Cardiac muscle cell (in vitro differentiated cells and primary cell): Measurements from ENCODE around the gene NTNG2. TPM values are rescaled to one million over a fixed set of nuclear protein-coding genes. Genes with fewer than 3 reads are reported as not detected.

Experiments
- DNase-seq, 2 donors: peaks; one replicate each; pipeline versions ENCODE4 v3.0.0 to v3.0.0-alpha.2; 2010 to 2017; ENCODE audit warnings: low read depth in 1 of 2, low spot score in 1 of 2
- H3K27ac ChIP-seq: fragments of 200-600 bp; sonication (generic); 2 replicates; pipeline ENCODE4 v1.5.1; 2016
- H3K27me3 ChIP-seq: fragments of 200-600 bp; sonication (generic); 2 replicates; pipeline ENCODE4 v1.6.0; 2016; ENCODE audit warnings: control low read depth
- H3K36me3 ChIP-seq: fragments of 200-600 bp; sonication (generic); 2 replicates; pipeline ENCODE4 v1.5.1; 2016; ENCODE audit warnings: control low read depth
- H3K4me1 ChIP-seq: fragments of 200-600 bp; sonication (generic); 2 replicates; pipeline ENCODE4 v1.8.1; 2017; ENCODE audit warnings: low read depth, mild to moderate bottlenecking, mixed run types
- H3K4me3 ChIP-seq: fragments of 200-600 bp; sonication (generic); 2 replicates; pipeline ENCODE4 v1.5.1; 2016; ENCODE audit warnings: mild to moderate bottlenecking
- H3K9me3 ChIP-seq: fragments of 200-600 bp; sonication (generic); 2 replicates; pipeline ENCODE4 v1.5.1; 2017; ENCODE audit warnings: low read depth, mild to moderate bottlenecking, control low read depth
- CTCF ChIP-seq: IDR thresholded peaks from 2 replicates; pipeline ENCODE4 v1.5.1; 2012; ENCODE audit warnings: low read depth, mild to moderate bottlenecking, low read length
- polyA plus RNA-seq: library from polyadenylated mRNA; unstranded; fragments of >200 nt; fragmentation: Nextera tagmentation; extraction: Ambion mirVana; gene quantifications from 2 replicates; pipeline ENCODE4 v1.2.1, GENCODE V29; 2016
- total RNA-seq: library from RNA; depleted of rRNA; stranded (reverse); fragments of >200 nt; gene quantifications from 2 replicates; pipeline ENCODE4 v1.2.3, GENCODE V29; 2016

The NTNG2 gene
- total and polyA plus RNA-seq, 2 experiments from 2014 or later = 1.7 to 3.5 TPM

GRCh38 chr9:132142924-132143323 lies 18.9 kb upstream of the NTNG2 start:
- Histone ChIP-seq H3K27me3 (peaks cover 30% of the 10 kb centered on the region), H3K4me1 (no peaks in the 10 kb centered on the region), H3K36me3 (no peaks in the 10 kb centered on the region), H3K27ac (no peak overlapping the region), H3K9me3 (no peaks in the 10 kb centered on the region), H3K4me3 (no peak overlapping the region)
- DNase-seq = no peak
- no peak for TF ChIP-seq CTCF

- H3K4me3 ChIP-seq = no peak overlapping the region
- peaks cover 30% of the 10 kb centered on the region for H3K27me3 ChIP-seq
- no peaks in the 10 kb centered on the region for H3K36me3 ChIP-seq
- no peaks in the 10 kb centered on the region for H3K4me1 ChIP-seq
- no peaks in the 10 kb centered on the region for H3K9me3 ChIP-seq
- no peak overlapping the region for H3K27ac ChIP-seq
- DNase-seq = no peak
- TF ChIP-seq CTCF = no peak
Measured at GRCh38 chr9:132143359-132143758, 18.5 kb upstream of the NTNG2 start.

- H3K27ac ChIP-seq = no peak overlapping the region
- H3K36me3 ChIP-seq = no peaks in the 10 kb centered on the region
- no peaks in the 10 kb centered on the region for H3K9me3 ChIP-seq
- peak in 1 of 2 donors; percentile 28 for DNase-seq
- H3K27me3 ChIP-seq = peaks cover 37% of the 10 kb centered on the region
- no peaks in the 10 kb centered on the region for H3K4me1 ChIP-seq
- no peak overlapping the region for H3K4me3 ChIP-seq
- TF ChIP-seq CTCF = no peak
Measured at GRCh38 chr9:132144708-132145365, 17.0 kb upstream of the NTNG2 start.

GRCh38 chr9:132146039-132146438 lies 15.8 kb upstream of the NTNG2 start:
- H3K36me3 ChIP-seq = no peaks in the 10 kb centered on the region
- no peaks in the 10 kb centered on the region for H3K9me3 ChIP-seq
- H3K27ac ChIP-seq = no peak overlapping the region
- no peak for TF ChIP-seq CTCF
- H3K27me3 ChIP-seq = peaks cover 33% of the 10 kb centered on the region
- no peaks in the 10 kb centered on the region for H3K4me1 ChIP-seq
- H3K4me3 ChIP-seq = no peak overlapping the region
- no peak for DNase-seq

GRCh38 chr9:132146575-132146974 lies 15.3 kb upstream of the NTNG2 start:
- Histone ChIP-seq H3K4me3 (no peak overlapping the region), H3K27ac (no peak overlapping the region), H3K4me1 (no peaks in the 10 kb centered on the region), H3K36me3 (no peaks in the 10 kb centered on the region), H3K9me3 (no peaks in the 10 kb centered on the region), H3K27me3 (peaks cover 28% of the 10 kb centered on the region)
- TF ChIP-seq CTCF = no peak
- no peak for DNase-seq
